HG02798 (cell line): ENCODE measurements around the gene SLC49A3.
"Not testable (repeated sequence)": the region's sequence is repeated elsewhere in the genome, so short reads cannot be mapped to it uniquely, and the experiment has no call there.

Experiments used
- ATAC-seq: cut with Tn5 transposase; IDR thresholded peaks from one replicate; pipeline ENCODE4 v1.9.1; 2021; ENCODE audit warnings: mild to moderate bottlenecking; ENCODE audit not compliant: unreplicated experiment, poor library complexity

Gene SLC49A3

GRCh38 chr4:656436-657337 is 32.3 kb downstream of the SLC49A3 start:
- no peak for ATAC-seq

GRCh38 chr4:655464-656151 is 33.3 kb downstream of the SLC49A3 start:
- ATAC-seq, result no peak

- ATAC-seq, result no peak
These were observed 34.0 kb downstream of the SLC49A3 start for GRCh38 chr4:654871-655463.

GRCh38 chr4:654503-654845 is 34.5 kb downstream of the SLC49A3 start:
- ATAC-seq, result no peak

GRCh38 chr4:653831-654502 is 35.0 kb downstream of the SLC49A3 start:
- ATAC-seq, result no peak

- no peak for ATAC-seq
These were observed 35.7 kb downstream of the SLC49A3 start for GRCh38 chr4:653080-653821.

GRCh38 chr4:651884-652642 is 36.9 kb downstream of the SLC49A3 start:
- ATAC-seq, result no peak

GRCh38 chr4:650951-651883 is 37.7 kb downstream of the SLC49A3 start:
- ATAC-seq, result no peak

GRCh38 chr4:650461-650860 is 38.5 kb downstream of the SLC49A3 start:
- ATAC-seq, result no peak

GRCh38 chr4:649751-650310 is 39.1 kb downstream of the SLC49A3 start:
- no peak for ATAC-seq

- ATAC-seq, result no peak
These were observed 39.7 kb downstream of the SLC49A3 start for GRCh38 chr4:649293-649625.

- ATAC-seq, result no peak
These were observed 40.2 kb downstream of the SLC49A3 start for GRCh38 chr4:648579-649292.

GRCh38 chr4:647481-647880 is 41.5 kb downstream of the SLC49A3 start:
- no peak for ATAC-seq

GRCh38 chr4:646460-646859 is 42.5 kb downstream of the SLC49A3 start:
- no peak for ATAC-seq

- not testable (repeated sequence) for ATAC-seq
These were observed 46.6 kb downstream of the SLC49A3 start for GRCh38 chr4:642366-642765.

- no peak for ATAC-seq
These were observed 51.2 kb downstream of the SLC49A3 start for GRCh38 chr4:637536-638280.

- ATAC-seq, result no peak
These were observed 52.3 kb downstream of the SLC49A3 start for GRCh38 chr4:636628-637159.
